HAP-1 (cell line): ENCODE results near the gene COG7.

Source experiments
- DNase-seq, 2 experiments: peaks; one replicate each; pipeline ENCODE4 v3.0.0-alpha.2; 2016 to 2020; ENCODE audit warnings: low spot score in 2 of 2
- H3K27me3 ChIP-seq: fragments of 250-450 bp; sonication (Bioruptor Pico); 2 replicates; pipeline ENCODE4 v1.5.1; 2020; ENCODE audit warnings: low read depth, mild to moderate bottlenecking, moderate library complexity
- H3K36me3 ChIP-seq: fragments of 250-450 bp; sonication (Bioruptor Pico); replicated peaks from 2 replicates; pipeline ENCODE4 v1.5.1; 2020; ENCODE audit warnings: mild to moderate bottlenecking
- H3K4me1 ChIP-seq: fragments of 250-450 bp; sonication (Bioruptor Pico); 2 replicates; pipeline ENCODE4 v1.5.1; 2020; ENCODE audit warnings: mild to moderate bottlenecking
- H3K4me3 ChIP-seq: fragments of 250-450 bp; sonication (Bioruptor Pico); 2 replicates; pipeline ENCODE4 v1.5.1; 2020; ENCODE audit warnings: mild to moderate bottlenecking, moderate library complexity
- H3K9me3 ChIP-seq: fragments of 250-450 bp; sonication (Bioruptor Pico); 2 replicates; pipeline ENCODE4 v1.5.1; 2020; ENCODE audit warnings: mild to moderate bottlenecking, moderate library complexity
- in situ Hi-C: fragments of 300-500 bp; cut with MboI; formaldehyde crosslinking; loops from 3 replicates; pipeline ENCODE4 v1.14.3; 2020; ENCODE audit warnings: low sequenced_read_pairs, inconsistent platforms, mixed read lengths

Gene COG7

GRCh38 chr16:23343643-23344612 is 109.1 kb downstream of the COG7 start:
- no peaks in the 10 kb centered on the region for H3K27me3 ChIP-seq
- no peaks in the 10 kb centered on the region for H3K9me3 ChIP-seq
- no peaks in the 10 kb centered on the region for H3K4me1 ChIP-seq
- in situ Hi-C loops, result no loop called here
- no peak for DNase-seq
- H3K36me3 ChIP-seq, result no peaks in the 10 kb centered on the region
- H3K4me3 ChIP-seq, result no peak overlapping the region

- Histone ChIP-seq H3K27me3 (no peaks in the 10 kb centered on the region), H3K36me3 (no peaks in the 10 kb centered on the region), H3K4me3 (no peak overlapping the region), H3K9me3 (no peaks in the 10 kb centered on the region), H3K4me1 (no peaks in the 10 kb centered on the region)
- DNase-seq, result no peak
- in situ Hi-C loops, result no loop called here
Observed at GRCh38 chr16:23342083-23342640, 110.8 kb downstream of the COG7 start.

- Histone ChIP-seq H3K27me3 (no peaks in the 10 kb centered on the region), H3K36me3 (no peaks in the 10 kb centered on the region), H3K9me3 (no peaks in the 10 kb centered on the region), H3K4me3 (no peak overlapping the region), H3K4me1 (no peaks in the 10 kb centered on the region)
- no peak for DNase-seq
- in situ Hi-C loops, result no loop called here
Observed at GRCh38 chr16:23339787-23340186, 113.2 kb downstream of the COG7 start.
